Measurements from ENCODE around the gene SCNN1B.

SCNN1B gene

DNA sequence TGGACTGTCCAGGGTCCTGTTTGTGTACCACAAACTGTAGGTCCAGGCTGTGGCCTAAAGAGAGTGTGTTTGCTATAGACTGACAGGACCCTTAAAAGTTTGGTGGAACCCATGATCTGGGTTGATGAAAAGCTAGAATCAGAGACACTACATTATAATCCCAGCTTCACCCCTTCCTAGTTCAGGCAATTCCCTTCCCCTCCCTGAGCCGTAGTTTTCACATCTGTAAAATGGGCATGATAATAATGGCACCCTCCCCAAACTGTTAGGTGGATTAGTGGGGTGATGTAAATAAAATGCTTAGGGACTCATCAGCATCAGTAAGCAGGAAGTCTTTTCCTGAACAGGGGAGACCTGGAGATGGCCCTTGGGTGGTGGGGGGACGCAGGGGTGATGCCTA, 2.5 kb downstream of the SCNN1B start:
- ATAC-seq (no peak), DNase-seq (no peak)
- H3K4me1 Mint-ChIP-seq, result peaks cover 9% of the 10 kb centered on the region
- peaks cover 38% of the 10 kb centered on the region for H3K27me3 Mint-ChIP-seq
- H3K4me3 Mint-ChIP-seq, result no peak overlapping the region
- H3K9me3 Mint-ChIP-seq, result no peaks in the 10 kb centered on the region
- H3K27ac Mint-ChIP-seq, result peak overlapping the region in 1 of 2 donors; percentile 42

- Mint-ChIP-seq H3K27me3 (peaks cover 30% of the 10 kb centered on the region), H3K9me3 (peaks cover 0 to 10% of the 10 kb centered on the region in 2 donors)
Measured at GRCh38 chr16:23306199-23307100, 4.3 kb downstream of the SCNN1B start.

DNA sequence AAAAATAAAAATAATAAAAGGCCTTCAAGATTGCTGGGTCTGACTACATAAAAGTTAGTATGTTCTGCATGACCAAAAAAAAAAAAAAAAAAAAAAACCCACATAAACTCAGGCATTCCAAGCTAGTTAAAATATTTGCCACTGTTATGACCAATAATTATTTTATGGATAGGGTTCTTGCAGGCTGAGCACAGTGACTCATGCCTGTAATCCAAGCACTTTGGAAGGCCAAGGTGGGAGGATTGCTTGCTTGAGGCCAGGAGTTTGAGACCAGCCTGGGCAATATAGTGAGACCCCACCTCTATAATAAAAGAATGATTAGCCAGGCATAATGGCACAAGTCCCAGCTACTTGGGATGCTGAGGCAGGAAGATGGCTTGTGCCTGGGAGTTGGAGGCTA, 8.1 kb downstream of the SCNN1B start:
- Mint-ChIP-seq H3K4me1 (no peaks in the 10 kb centered on the region), H3K9me3 (peaks cover 0 to 13% of the 10 kb centered on the region in 2 donors), H3K27me3 (no peaks in the 10 kb centered on the region), H3K4me3 (no peak overlapping the region), H3K27ac (no peak overlapping the region)
- ATAC-seq, result no peak
- DNase-seq, result no peak

More at GRCh38 chr16:23306199-23307100, 4.3 kb downstream of the SCNN1B start:
- Mint-ChIP-seq H3K27ac (no peak overlapping the region), H3K4me3 (no peak overlapping the region), H3K4me1 (peaks cover 7% of the 10 kb centered on the region)
- no peak for DNase-seq
- no peak for ATAC-seq

GRCh38 chr16:23310744-23311143, 8.6 kb downstream of the SCNN1B start:
- no peak for DNase-seq
- no peaks in the 10 kb centered on the region for H3K27me3 Mint-ChIP-seq
- H3K9me3 Mint-ChIP-seq, result peaks cover 0 to 13% of the 10 kb centered on the region in 2 donors
- no peaks in the 10 kb centered on the region for H3K4me1 Mint-ChIP-seq
- ATAC-seq, result no peak
- H3K4me3 Mint-ChIP-seq, result no peak overlapping the region
- no peak overlapping the region for H3K27ac Mint-ChIP-seq

DNA sequence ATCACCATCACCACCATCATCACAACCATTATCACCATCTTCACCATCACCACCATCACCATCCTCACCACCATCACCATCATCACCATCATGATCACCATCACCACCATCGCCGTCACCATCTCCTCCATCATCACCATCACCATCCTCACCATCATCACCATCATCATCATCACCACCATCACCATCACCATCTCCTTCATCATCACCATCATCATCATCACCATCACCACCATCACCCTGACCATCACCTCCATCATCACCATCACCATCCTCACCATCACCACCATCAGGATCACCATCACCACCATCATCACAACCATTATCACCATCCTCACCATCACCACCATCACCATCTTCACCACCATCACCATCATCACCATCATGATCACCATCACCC, 14.1 kb downstream of the SCNN1B start:
- ATAC-seq, result no peak
- H3K27me3 Mint-ChIP-seq, result no peaks in the 10 kb centered on the region
- H3K9me3 Mint-ChIP-seq, result peaks cover 0 to 6% of the 10 kb centered on the region in 2 donors
- no peak overlapping the region for H3K4me3 Mint-ChIP-seq
- H3K27ac Mint-ChIP-seq, result no peak overlapping the region
- no peak for DNase-seq
- no peaks in the 10 kb centered on the region for H3K4me1 Mint-ChIP-seq

DNA sequence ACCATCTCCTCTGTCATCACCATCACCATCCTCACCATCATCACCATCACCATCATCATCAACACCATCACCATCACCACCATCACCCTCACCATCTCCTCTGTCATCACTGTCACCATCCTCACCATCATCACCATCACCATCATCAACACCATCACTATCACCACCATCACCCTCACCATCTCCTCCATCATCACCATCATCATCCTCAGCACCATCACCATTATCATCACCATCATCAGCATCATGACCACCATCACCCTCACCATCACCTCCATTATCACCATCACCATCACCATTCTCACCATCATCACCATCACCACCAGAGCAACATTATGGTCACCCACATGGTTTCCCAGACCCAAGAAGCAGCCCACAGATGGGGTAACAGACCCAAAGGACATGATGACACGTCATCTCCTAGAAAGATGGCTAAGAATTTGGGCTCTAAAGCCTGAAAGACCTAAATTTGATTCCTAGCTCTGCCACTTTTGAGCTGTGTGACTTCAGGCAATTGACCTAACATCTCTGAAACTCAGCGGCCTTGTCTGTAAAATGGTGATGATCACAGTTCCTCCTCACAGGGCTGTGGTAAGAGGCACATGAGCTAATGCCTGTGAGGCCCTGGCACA, 14.6 kb downstream of the SCNN1B start:
- DNase-seq (no peak), ATAC-seq (no peak)
- Mint-ChIP-seq H3K27ac (no peak overlapping the region), H3K4me3 (no peak overlapping the region), H3K9me3 (peaks cover 0 to under 1% of the 10 kb centered on the region in 2 donors), H3K27me3 (no peaks in the 10 kb centered on the region), H3K4me1 (no peaks in the 10 kb centered on the region)

GRCh38 chr16:23317266-23317661, 15.2 kb downstream of the SCNN1B start:
- ATAC-seq (no peak), DNase-seq (no peak)
- no peaks in the 10 kb centered on the region for H3K27me3 Mint-ChIP-seq
- no peaks in the 10 kb centered on the region for H3K4me1 Mint-ChIP-seq
- H3K27ac Mint-ChIP-seq, result no peak overlapping the region
- no peaks in the 10 kb centered on the region for H3K9me3 Mint-ChIP-seq
- H3K4me3 Mint-ChIP-seq, result no peak overlapping the region

GRCh38 chr16:23317751-23318150, 15.6 kb downstream of the SCNN1B start:
- H3K27ac Mint-ChIP-seq, result no peak overlapping the region
- no peak for ATAC-seq
- no peaks in the 10 kb centered on the region for H3K27me3 Mint-ChIP-seq
- H3K4me1 Mint-ChIP-seq, result peaks cover under 1% of the 10 kb centered on the region
- no peaks in the 10 kb centered on the region for H3K9me3 Mint-ChIP-seq
- no peak for DNase-seq
- H3K4me3 Mint-ChIP-seq, result no peak overlapping the region

GRCh38 chr16:23318639-23319038, 16.5 kb downstream of the SCNN1B start:
- H3K4me3 Mint-ChIP-seq, result no peak overlapping the region
- H3K27ac Mint-ChIP-seq, result no peak overlapping the region

GRCh38 chr16:23319861-23320615, 17.9 kb downstream of the SCNN1B start:
- ATAC-seq, result no peak
- no peaks in the 10 kb centered on the region for H3K9me3 Mint-ChIP-seq
- H3K4me1 Mint-ChIP-seq, result peaks cover 13% of the 10 kb centered on the region
- no peak overlapping the region for H3K27ac Mint-ChIP-seq
- no peak overlapping the region for H3K4me3 Mint-ChIP-seq
- H3K27me3 Mint-ChIP-seq, result peaks cover 5% of the 10 kb centered on the region
- DNase-seq, result no peak

More at GRCh38 chr16:23318639-23319038, 16.5 kb downstream of the SCNN1B start:
- no peak for ATAC-seq
- H3K4me1 Mint-ChIP-seq, result peaks cover 9% of the 10 kb centered on the region
- DNase-seq, result no peak
- no peaks in the 10 kb centered on the region for H3K9me3 Mint-ChIP-seq
- no peaks in the 10 kb centered on the region for H3K27me3 Mint-ChIP-seq

DNA sequence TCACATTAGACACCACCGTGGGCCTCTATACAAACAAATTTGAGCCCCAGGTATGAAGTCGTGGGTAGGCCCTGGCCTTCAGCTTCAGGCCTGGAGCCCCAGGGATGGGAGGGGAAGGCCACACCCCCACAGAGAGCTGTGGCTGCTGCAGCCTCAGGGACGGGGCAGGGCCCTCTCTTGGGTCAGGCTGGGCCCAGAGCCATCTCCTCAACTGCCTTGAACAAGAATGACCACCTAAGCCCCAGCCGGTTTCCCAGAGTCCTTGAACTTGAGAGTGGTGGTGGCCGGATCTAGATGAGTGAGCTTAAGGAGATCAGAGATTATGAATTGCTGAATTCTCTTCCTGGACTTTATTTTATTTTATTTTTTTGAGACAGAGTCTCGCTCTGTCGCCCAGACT, 18.6 kb downstream of the SCNN1B start:
- Mint-ChIP-seq H3K9me3 (no peaks in the 10 kb centered on the region), H3K27ac (no peak overlapping the region), H3K4me1 (peaks cover 13% of the 10 kb centered on the region), H3K27me3 (peaks cover 11% of the 10 kb centered on the region), H3K4me3 (no peak overlapping the region)
- DNase-seq, result no peak
- no peak for ATAC-seq

GRCh38 chr16:23321206-23321875, 19.2 kb downstream of the SCNN1B start:
- Mint-ChIP-seq H3K4me3 (no peak overlapping the region), H3K4me1 (peaks cover 13% of the 10 kb centered on the region), H3K9me3 (no peaks in the 10 kb centered on the region), H3K27ac (no peak overlapping the region), H3K27me3 (peaks cover 11% of the 10 kb centered on the region)
- ATAC-seq (no peak), DNase-seq (no peak)

DNA sequence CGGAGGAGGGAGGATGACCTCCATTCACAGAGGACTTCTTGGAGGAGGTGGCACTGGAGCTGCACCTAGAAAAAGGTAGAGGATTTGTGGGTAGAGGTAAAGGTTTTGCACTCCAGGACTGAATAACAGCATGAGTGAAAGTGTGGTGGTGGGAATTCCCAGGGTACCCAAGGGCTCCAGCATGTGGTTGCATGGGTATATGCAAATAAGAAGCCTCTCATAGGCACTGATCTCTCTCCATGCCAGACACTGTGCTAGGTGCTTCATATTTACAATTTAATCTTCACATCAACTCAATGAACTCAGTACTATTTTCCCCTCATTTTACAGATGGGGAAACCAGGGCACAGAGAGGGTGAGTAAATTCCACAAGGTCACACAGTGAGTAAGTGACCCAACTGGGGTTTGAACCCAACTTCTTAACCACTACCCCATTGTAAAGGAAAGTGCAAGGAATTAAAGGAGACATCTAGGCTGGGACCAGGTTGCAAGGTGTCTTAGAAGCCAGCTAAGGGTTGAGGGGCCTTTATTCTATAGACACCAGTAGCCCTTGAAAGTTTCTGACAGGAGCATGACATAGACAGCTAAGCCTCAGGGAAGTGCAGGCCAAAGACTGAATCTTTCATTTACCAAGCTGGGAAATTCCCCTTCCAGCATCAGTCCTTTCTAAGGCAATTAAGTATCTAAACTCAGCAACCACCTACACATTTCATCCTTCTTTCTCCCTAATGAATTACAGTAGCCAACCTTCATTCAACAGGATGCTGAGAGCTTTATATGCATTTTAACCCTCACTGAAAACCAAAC, 21.3 kb downstream of the SCNN1B start:
- H3K9me3 Mint-ChIP-seq, result no peaks in the 10 kb centered on the region
- ATAC-seq, result peak; percentile 86
- H3K27me3 Mint-ChIP-seq, result peaks cover 11% of the 10 kb centered on the region
- H3K27ac Mint-ChIP-seq, result peak overlapping the region in 1 of 2 donors; percentile 4
- H3K4me3 Mint-ChIP-seq, result no peak overlapping the region
- peaks cover 13% of the 10 kb centered on the region for H3K4me1 Mint-ChIP-seq
- DNase-seq, result peak in 1 of 2 donors; percentile 18

DNA sequence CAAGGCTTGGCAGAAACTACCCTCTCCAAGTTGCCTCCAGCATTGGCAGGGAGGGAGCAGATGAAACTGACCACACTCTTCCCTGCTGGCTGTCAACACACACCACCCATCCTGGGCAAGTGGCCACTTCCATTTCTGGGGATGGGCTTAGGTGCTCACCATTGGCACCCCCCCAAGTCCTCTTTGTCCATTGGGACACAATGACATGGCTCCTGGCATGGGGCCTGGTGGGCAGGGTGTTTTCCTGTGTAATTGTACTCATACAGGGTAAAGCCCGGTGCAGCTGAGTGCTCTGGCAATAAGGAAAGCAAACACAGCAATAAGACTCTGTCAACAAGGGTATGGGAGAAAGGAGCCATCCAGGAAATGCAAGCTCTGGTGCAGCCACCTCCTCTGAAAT, 22.6 kb downstream of the SCNN1B start:
- peaks cover 13% of the 10 kb centered on the region for H3K4me1 Mint-ChIP-seq
- H3K27me3 Mint-ChIP-seq, result peaks cover 11% of the 10 kb centered on the region
- no peaks in the 10 kb centered on the region for H3K9me3 Mint-ChIP-seq
- no peak overlapping the region for H3K4me3 Mint-ChIP-seq
- peak overlapping the region in 1 of 2 donors; percentile 13 for H3K27ac Mint-ChIP-seq
- ATAC-seq (no peak), DNase-seq (no peak)
